Panc1 (cell line): ENCODE measurements around the gene ST7L. TPM values are rescaled to one million over a fixed set of nuclear protein-coding genes. Genes with fewer than 3 reads are reported as not detected.

Source experiments
- ATAC-seq: fragments of 200-7000 bp; cut with Tn5 transposase; 2 replicates; pipeline ENCODE4 v1.9.1; 2020; ENCODE audit warnings: mild to moderate bottlenecking, moderate library complexity
- BruUV-seq: library from RNA; stranded (reverse); fragments of 400-500 nt; replicated peaks from 2 replicates; lab custom pipeline; 2021; lab: Mats Ljungman, UMichigan
- CTCF ChIA-PET: fragments of 300-600 bp; sonication (Branson Sonifier 250); formaldehyde crosslinking; loops from one replicate; lab custom pipeline; 2022; ENCODE audit warnings: antibody characterized with exemption; lab: Charles Lee
- POLR2A ChIA-PET: fragments of 300-600 bp; sonication (Branson Sonifier 250); formaldehyde crosslinking; loops from one replicate; lab custom pipeline; 2022; ENCODE audit warnings: antibody characterized with exemption; lab: Charles Lee
- DNase-seq: peaks from one replicate; pipeline ENCODE4 v3.0.0-alpha.2; 2010; ENCODE audit warnings: low read depth, low spot score
- H3K27ac ChIP-seq: 2 replicates; pipeline ENCODE4 v1.5.1; 2011; ENCODE audit warnings: mild to moderate bottlenecking, low read length, inconsistent platforms
- H3K27me3 ChIP-seq: fragments of 200-500 bp; sonication (Bioruptor generic); 2 replicates; pipeline ENCODE4 v1.6.0; 2014; ENCODE audit warnings: low read length, inconsistent platforms; ENCODE audit not compliant: control insufficient read depth, insufficient read depth
- H3K36me3 ChIP-seq: fragments of 200-500 bp; sonication (Bioruptor generic); 2 replicates; pipeline ENCODE4 v1.5.1; 2014; ENCODE audit warnings: inconsistent platforms, mild to moderate bottlenecking, low read length, moderate library complexity; ENCODE audit not compliant: control insufficient read depth, insufficient read depth
- H3K4me1 ChIP-seq: 2 replicates; pipeline ENCODE4 v1.5.1; 2011; ENCODE audit warnings: inconsistent platforms, mild to moderate bottlenecking, low read length, moderate library complexity; ENCODE audit not compliant: control insufficient read depth, insufficient read depth
- H3K4me3 ChIP-seq, 2 experiments: 2 replicates each; pipeline ENCODE4 v1.5.1; 2011 to 2012; ENCODE audit warnings: low read depth in 2 of 2, low read length in 2 of 2, mild to moderate bottlenecking in 2 of 2, inconsistent platforms in 1 of 2, moderate library complexity in 1 of 2
- H3K9me3 ChIP-seq: fragments of 200-500 bp; sonication (Bioruptor generic); 2 replicates; pipeline ENCODE4 v1.5.1; 2014; ENCODE audit warnings: low read depth, mild to moderate bottlenecking, inconsistent platforms, low read length, moderate library complexity; ENCODE audit not compliant: control insufficient read depth, insufficient read depth
- POLR2AphosphoS5 ChIP-seq: IDR thresholded peaks from 2 replicates; pipeline ENCODE4 v1.6.1; 2012; ENCODE audit warnings: mild to moderate bottlenecking, low read depth, low read length, moderate library complexity
- SIN3A ChIP-seq: IDR thresholded peaks from 2 replicates; pipeline ENCODE4 v1.6.1; 2012; ENCODE audit warnings: low read depth, mild to moderate bottlenecking, low read length, moderate library complexity, borderline replicate concordance; ENCODE audit not compliant: insufficient read depth
- TCF7L2 ChIP-seq: IDR thresholded peaks from 2 replicates; pipeline ENCODE4 v1.6.1; 2011; ENCODE audit warnings: mild to moderate bottlenecking, low read depth, low read length, inconsistent platforms
- in situ Hi-C: cut with HindIII; loops from 2 replicates; pipeline ENCODE4 v1.10.0; 2016; ENCODE audit warnings: low sequenced_read_pairs, low pct_unique_long_range_greater_than_20kb
- intact Hi-C: fragments of 100-400 bp; cut with micrococcal nuclease; formaldehyde crosslinking; loops from one replicate; pipeline ENCODE4 v1.10.0; 2022; ENCODE audit not compliant: unreplicated experiment
- total RNA-seq: library from RNA; stranded (reverse); gene quantifications from one replicate; pipeline ENCODE4 v1.2.1, GENCODE V29; 2021; ENCODE audit not compliant: unreplicated experiment
- TF ChIP-seq, protein P1 (sequence below): fragments of 450-650 bp; IDR thresholded peaks from 2 replicates; pipeline ENCODE4 v1.5.1; 2017; ENCODE audit warnings: mild to moderate bottlenecking
- TF ChIP-seq, protein P2 (sequence below), 2 experiments: IDR thresholded peaks; 2 replicates each; pipeline ENCODE4 v1.6.1; 2011 to 2012; ENCODE audit warnings: low read depth in 2 of 2, control low read depth in 1 of 2, low read length in 1 of 2, mild to moderate bottlenecking in 1 of 2, moderate library complexity in 1 of 2; ENCODE audit not compliant: insufficient read depth in 1 of 2

ST7L gene
- total RNA-seq, 1 experiment from 2014 or later, result 13.4 TPM

DNA sequence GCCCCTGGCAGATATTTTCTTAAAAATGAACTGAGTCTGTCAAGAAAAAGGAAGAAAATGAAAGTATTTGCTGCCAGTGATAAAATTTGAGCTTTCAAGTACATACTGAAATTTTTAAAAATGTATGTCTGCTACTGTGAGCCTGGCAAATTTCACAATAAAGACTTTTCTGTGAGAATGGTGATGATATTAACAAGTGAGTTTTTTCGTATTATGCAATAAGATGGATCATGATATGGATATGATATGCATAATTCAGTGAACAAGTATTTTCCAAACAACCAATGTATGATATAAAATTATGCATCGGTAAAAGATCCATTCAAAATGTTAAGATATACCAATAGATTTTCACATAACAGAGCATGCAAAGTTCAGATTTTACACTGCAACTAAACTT is 15.9 kb downstream of the ST7L start:
- Histone ChIP-seq H3K4me3 (no peak overlapping the region), H3K27me3 (no peaks in the 10 kb centered on the region), H3K4me1 (no peaks in the 10 kb centered on the region), H3K9me3 (no peaks in the 10 kb centered on the region), H3K27ac (no peak overlapping the region), H3K36me3 (peaks cover 11% of the 10 kb centered on the region; the same call in 1 of the 2 replicates)
- BruUV-seq, result no TSS peak
- DNase-seq (no peak), ATAC-seq (no peak)
- intact Hi-C loops (no loop called here), in situ Hi-C loops (no loop called here)
- TF ChIP-seq TCF7L2, result no peak
- TF ChIP-seq, protein P1, sequence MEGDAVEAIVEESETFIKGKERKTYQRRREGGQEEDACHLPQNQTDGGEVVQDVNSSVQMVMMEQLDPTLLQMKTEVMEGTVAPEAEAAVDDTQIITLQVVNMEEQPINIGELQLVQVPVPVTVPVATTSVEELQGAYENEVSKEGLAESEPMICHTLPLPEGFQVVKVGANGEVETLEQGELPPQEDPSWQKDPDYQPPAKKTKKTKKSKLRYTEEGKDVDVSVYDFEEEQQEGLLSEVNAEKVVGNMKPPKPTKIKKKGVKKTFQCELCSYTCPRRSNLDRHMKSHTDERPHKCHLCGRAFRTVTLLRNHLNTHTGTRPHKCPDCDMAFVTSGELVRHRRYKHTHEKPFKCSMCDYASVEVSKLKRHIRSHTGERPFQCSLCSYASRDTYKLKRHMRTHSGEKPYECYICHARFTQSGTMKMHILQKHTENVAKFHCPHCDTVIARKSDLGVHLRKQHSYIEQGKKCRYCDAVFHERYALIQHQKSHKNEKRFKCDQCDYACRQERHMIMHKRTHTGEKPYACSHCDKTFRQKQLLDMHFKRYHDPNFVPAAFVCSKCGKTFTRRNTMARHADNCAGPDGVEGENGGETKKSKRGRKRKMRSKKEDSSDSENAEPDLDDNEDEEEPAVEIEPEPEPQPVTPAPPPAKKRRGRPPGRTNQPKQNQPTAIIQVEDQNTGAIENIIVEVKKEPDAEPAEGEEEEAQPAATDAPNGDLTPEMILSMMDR, result no peak
- no peak for TF ChIP-seq POLR2AphosphoS5
- no peak for TF ChIP-seq SIN3A
- TF ChIP-seq, protein P2, sequence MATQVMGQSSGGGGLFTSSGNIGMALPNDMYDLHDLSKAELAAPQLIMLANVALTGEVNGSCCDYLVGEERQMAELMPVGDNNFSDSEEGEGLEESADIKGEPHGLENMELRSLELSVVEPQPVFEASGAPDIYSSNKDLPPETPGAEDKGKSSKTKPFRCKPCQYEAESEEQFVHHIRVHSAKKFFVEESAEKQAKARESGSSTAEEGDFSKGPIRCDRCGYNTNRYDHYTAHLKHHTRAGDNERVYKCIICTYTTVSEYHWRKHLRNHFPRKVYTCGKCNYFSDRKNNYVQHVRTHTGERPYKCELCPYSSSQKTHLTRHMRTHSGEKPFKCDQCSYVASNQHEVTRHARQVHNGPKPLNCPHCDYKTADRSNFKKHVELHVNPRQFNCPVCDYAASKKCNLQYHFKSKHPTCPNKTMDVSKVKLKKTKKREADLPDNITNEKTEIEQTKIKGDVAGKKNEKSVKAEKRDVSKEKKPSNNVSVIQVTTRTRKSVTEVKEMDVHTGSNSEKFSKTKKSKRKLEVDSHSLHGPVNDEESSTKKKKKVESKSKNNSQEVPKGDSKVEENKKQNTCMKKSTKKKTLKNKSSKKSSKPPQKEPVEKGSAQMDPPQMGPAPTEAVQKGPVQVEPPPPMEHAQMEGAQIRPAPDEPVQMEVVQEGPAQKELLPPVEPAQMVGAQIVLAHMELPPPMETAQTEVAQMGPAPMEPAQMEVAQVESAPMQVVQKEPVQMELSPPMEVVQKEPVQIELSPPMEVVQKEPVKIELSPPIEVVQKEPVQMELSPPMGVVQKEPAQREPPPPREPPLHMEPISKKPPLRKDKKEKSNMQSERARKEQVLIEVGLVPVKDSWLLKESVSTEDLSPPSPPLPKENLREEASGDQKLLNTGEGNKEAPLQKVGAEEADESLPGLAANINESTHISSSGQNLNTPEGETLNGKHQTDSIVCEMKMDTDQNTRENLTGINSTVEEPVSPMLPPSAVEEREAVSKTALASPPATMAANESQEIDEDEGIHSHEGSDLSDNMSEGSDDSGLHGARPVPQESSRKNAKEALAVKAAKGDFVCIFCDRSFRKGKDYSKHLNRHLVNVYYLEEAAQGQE (IDR thresholded peaks at IDR 0.05; ENCODE audit: insufficient read depth in 1 of 2, low read depth in 2 of 2, low read length in 1 of 2), result no peak
- ChIA-PET CTCF (no interaction called here), POLR2A (no interaction called here)

DNA sequence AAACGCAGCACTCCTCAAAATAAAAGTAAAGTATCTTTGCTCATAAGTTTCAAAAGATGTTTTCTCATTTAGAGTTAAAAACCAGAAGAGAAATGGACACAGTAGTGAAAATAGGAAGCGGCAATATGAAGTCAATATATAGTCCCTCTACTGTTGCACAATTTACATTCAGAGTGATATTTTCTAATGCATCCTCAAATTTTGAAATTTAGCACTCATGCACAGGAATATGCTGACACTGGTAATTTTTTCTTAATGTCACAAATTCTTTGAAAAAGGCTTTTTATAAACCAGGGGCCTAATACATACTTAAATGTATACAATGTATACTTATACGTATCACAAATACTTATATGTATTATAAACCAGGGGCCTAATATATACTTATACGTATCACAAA is 19.5 kb downstream of the ST7L start:
- no peak for ATAC-seq
- POLR2A ChIA-PET, result no interaction called here
- Histone ChIP-seq H3K4me1 (no peaks in the 10 kb centered on the region), H3K27ac (no peak overlapping the region), H3K9me3 (no peaks in the 10 kb centered on the region), H3K4me3 (no peak overlapping the region), H3K36me3 (peaks cover 16% of the 10 kb centered on the region; the same call in 1 of the 2 replicates), H3K27me3 (no peaks in the 10 kb centered on the region)
- TF ChIP-seq, protein P2 (IDR thresholded peaks at IDR 0.05; ENCODE audit: insufficient read depth in 1 of 2, low read depth in 2 of 2, low read length in 1 of 2), result no peak
- no peak for TF ChIP-seq SIN3A
- TF ChIP-seq, protein P1, result no peak
- TF ChIP-seq TCF7L2, result no peak
- no peak for TF ChIP-seq POLR2AphosphoS5
- intact Hi-C loops, result no loop called here
- CTCF ChIA-PET, result no interaction called here
- no TSS peak for BruUV-seq
- DNase-seq, result no peak
- in situ Hi-C loops, result no loop called here
